HEK293 (cell line): ENCODE measurements around the gene LRRC75A.

Source experiments
- HOXC10 ChIP-seq: sonication (generic); formaldehyde crosslinking; IDR thresholded peaks from 2 replicates; pipeline ENCODE4 v1.8.1; 2023; ENCODE audit warnings: mild to moderate bottlenecking, missing genetic modification reagents
- KLF1 ChIP-seq: fragments of 450-650 bp; formaldehyde crosslinking; IDR thresholded peaks from 2 replicates; pipeline ENCODE4 v1.5.1; 2016; ENCODE audit warnings: missing biosample characterization, missing genetic modification characterization
- KLF9 ChIP-seq: fragments of 450-650 bp; formaldehyde crosslinking; IDR thresholded peaks from 2 replicates; pipeline ENCODE4 v1.5.1; 2016; ENCODE audit warnings: missing biosample characterization, missing genetic modification characterization, low read depth
- TCF7L2 ChIP-seq: IDR thresholded peaks from 2 replicates; pipeline ENCODE4 v1.6.1; 2011; ENCODE audit warnings: low read depth, mild to moderate bottlenecking, inconsistent platforms, low read length, moderate library complexity, borderline replicate concordance
- ZBTB17 ChIP-seq: fragments of 450-650 bp; formaldehyde crosslinking; IDR thresholded peaks from 2 replicates; pipeline ENCODE4 v1.5.1; 2016; ENCODE audit warnings: missing biosample characterization, missing genetic modification characterization
- ZBTB20 ChIP-seq: fragments of 450-650 bp; formaldehyde crosslinking; IDR thresholded peaks from 2 replicates; pipeline ENCODE4 v1.5.1; 2016; ENCODE audit warnings: missing biosample characterization, missing genetic modification characterization
- ZNF10 ChIP-seq: fragments of 450-650 bp; formaldehyde crosslinking; IDR thresholded peaks from 2 replicates; pipeline ENCODE4 v1.5.1; 2017; ENCODE audit warnings: missing biosample characterization, missing genetic modification characterization
- ZNF776 ChIP-seq: fragments of 450-650 bp; formaldehyde crosslinking; IDR thresholded peaks from 2 replicates; pipeline ENCODE4 v1.5.0; 2017; ENCODE audit warnings: missing biosample characterization, missing genetic modification characterization, borderline replicate concordance
- ZNF785 ChIP-seq: fragments of 450-650 bp; formaldehyde crosslinking; IDR thresholded peaks from 2 replicates; pipeline ENCODE4 v1.5.1; 2016; ENCODE audit warnings: missing biosample characterization, missing genetic modification characterization
- TF ChIP-seq, protein P1 (sequence below): fragments of 450-650 bp; formaldehyde crosslinking; IDR thresholded peaks from 2 replicates; pipeline ENCODE4 v1.5.1; 2016; ENCODE audit warnings: missing biosample characterization, missing genetic modification characterization
- TF ChIP-seq, protein P2 (sequence below): fragments of 450-650 bp; formaldehyde crosslinking; IDR thresholded peaks from 2 replicates; pipeline ENCODE4 v1.5.1; 2016; ENCODE audit warnings: missing biosample characterization, missing genetic modification characterization
- TF ChIP-seq, protein P3 (sequence below): fragments of 450-650 bp; formaldehyde crosslinking; IDR thresholded peaks from 2 replicates; pipeline ENCODE4 v1.5.1; 2016; ENCODE audit warnings: missing biosample characterization, missing genetic modification characterization, low read depth
- TF ChIP-seq, protein P4 (sequence below): fragments of 450-650 bp; formaldehyde crosslinking; IDR thresholded peaks from 2 replicates; pipeline ENCODE4 v1.5.1; 2016; ENCODE audit warnings: missing biosample characterization, missing genetic modification characterization

DNA sequence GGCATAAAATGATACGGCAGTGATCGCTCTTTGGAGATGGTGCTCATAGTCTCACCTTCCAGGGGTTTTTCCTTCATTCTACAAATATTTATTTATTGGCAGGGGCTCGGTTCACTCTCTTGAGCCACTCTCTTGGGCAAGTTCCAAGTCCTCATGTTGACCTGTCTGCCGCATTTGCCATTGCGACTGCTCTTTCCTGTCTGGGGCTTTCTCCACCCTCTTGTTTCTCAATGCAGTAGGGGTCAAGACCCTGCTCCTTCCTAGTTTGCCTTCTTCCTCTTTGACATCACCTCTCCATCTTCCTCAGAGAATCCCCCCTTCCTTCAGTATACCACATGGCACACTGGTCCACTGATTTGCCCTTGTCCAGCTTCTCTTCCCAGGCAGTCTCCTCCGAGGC, 21.9 kb upstream of the LRRC75A start:
- TF ChIP-seq ZBTB20 (tag by site-specific recombination), result no peak
- TF ChIP-seq, protein P1, sequence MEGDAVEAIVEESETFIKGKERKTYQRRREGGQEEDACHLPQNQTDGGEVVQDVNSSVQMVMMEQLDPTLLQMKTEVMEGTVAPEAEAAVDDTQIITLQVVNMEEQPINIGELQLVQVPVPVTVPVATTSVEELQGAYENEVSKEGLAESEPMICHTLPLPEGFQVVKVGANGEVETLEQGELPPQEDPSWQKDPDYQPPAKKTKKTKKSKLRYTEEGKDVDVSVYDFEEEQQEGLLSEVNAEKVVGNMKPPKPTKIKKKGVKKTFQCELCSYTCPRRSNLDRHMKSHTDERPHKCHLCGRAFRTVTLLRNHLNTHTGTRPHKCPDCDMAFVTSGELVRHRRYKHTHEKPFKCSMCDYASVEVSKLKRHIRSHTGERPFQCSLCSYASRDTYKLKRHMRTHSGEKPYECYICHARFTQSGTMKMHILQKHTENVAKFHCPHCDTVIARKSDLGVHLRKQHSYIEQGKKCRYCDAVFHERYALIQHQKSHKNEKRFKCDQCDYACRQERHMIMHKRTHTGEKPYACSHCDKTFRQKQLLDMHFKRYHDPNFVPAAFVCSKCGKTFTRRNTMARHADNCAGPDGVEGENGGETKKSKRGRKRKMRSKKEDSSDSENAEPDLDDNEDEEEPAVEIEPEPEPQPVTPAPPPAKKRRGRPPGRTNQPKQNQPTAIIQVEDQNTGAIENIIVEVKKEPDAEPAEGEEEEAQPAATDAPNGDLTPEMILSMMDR (tag by site-specific recombination), result no peak
- TF ChIP-seq KLF1 (tag by site-specific recombination), result no peak
- no peak for TF ChIP-seq HOXC10
- TF ChIP-seq, protein P2, sequence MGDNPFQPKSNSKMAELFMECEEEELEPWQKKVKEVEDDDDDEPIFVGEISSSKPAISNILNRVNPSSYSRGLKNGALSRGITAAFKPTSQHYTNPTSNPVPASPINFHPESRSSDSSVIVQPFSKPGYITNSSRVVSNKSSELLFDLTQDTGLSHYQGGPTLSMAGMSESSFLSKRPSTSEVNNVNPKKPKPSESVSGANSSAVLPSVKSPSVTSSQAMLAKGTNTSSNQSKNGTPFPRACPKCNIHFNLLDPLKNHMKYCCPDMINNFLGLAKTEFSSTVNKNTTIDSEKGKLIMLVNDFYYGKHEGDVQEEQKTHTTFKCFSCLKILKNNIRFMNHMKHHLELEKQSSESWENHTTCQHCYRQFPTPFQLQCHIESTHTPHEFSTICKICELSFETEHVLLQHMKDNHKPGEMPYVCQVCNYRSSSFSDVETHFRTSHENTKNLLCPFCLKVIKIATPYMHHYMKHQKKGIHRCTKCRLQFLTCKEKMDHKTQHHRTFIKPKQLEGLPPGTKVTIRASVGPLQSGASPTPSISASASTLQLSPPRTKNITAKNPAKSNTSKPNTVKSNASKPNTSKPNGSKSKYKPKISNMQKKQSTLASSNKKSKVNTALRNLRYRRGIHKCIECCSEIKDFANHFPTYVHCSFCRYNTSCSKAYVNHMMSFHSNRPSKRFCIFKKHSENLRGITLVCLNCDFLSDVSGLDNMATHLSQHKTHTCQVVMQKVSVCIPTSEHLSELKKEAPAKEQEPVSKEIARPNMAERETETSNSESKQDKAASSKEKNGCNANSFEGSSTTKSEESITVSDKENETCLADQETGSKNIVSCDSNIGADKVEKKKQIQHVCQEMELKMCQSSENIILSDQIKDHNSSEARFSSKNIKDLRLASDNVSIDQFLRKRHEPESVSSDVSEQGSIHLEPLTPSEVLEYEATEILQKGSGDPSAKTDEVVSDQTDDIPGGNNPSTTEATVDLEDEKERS (tag by site-specific recombination), result no peak
- TF ChIP-seq, protein P3, sequence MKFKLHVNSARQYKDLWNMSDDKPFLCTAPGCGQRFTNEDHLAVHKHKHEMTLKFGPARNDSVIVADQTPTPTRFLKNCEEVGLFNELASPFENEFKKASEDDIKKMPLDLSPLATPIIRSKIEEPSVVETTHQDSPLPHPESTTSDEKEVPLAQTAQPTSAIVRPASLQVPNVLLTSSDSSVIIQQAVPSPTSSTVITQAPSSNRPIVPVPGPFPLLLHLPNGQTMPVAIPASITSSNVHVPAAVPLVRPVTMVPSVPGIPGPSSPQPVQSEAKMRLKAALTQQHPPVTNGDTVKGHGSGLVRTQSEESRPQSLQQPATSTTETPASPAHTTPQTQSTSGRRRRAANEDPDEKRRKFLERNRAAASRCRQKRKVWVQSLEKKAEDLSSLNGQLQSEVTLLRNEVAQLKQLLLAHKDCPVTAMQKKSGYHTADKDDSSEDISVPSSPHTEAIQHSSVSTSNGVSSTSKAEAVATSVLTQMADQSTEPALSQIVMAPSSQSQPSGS (tag by site-specific recombination), result no peak
- TF ChIP-seq ZNF785 (tag by site-specific recombination), result no peak
- TF ChIP-seq, protein P4, sequence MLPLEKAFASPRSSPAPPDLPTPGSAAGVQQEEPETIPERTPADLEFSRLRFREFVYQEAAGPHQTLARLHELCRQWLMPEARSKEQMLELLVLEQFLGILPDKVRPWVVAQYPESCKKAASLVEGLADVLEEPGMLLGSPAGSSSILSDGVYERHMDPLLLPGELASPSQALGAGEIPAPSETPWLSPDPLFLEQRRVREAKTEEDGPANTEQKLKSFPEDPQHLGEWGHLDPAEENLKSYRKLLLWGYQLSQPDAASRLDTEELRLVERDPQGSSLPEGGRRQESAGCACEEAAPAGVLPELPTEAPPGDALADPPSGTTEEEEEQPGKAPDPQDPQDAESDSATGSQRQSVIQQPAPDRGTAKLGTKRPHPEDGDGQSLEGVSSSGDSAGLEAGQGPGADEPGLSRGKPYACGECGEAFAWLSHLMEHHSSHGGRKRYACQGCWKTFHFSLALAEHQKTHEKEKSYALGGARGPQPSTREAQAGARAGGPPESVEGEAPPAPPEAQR (tag by site-specific recombination), result no peak
- no peak for TF ChIP-seq TCF7L2
- TF ChIP-seq KLF9 (tag by site-specific recombination), result no peak
- TF ChIP-seq ZNF10 (tag by site-specific recombination), result no peak
- no peak for TF ChIP-seq ZBTB17
- TF ChIP-seq ZNF776 (tag by site-specific recombination), result no peak
